ENCODE data around the gene TMEM61. TPM values are rescaled to one million over a fixed set of nuclear protein-coding genes. Genes with fewer than 3 reads are reported as not detected.

Gene TMEM61
- total RNA-seq, 4 donors from 2014 or later: 7.1 to 24.8 (median 8.5) TPM

- Histone ChIP-seq H3K9me3 (no peaks in the 10 kb centered on the region), H3K27me3 (no peaks in the 10 kb centered on the region), H3K4me3 (no peak overlapping the region), H3K4me1 (no peaks in the 10 kb centered on the region), H3K27ac (no peak overlapping the region), H3K36me3 (no peaks in the 10 kb centered on the region)
- intact Hi-C loops (cut with DNase I; ENCODE audit: low total_unique reads): no loop called here
- WGBS, 2 donors (ENCODE audit: low coverage in 1 of 2): 68 to 92% methylated on average over 7 to 12 of the region's 12 CpGs
- in situ Hi-C loops (cut with MboI; ENCODE audit: low pct_ligation_motif_present in 1 of 4, low pct_unique_long_range_greater_than_20kb in 1 of 4, low sequenced_read_pairs in 3 of 4): no loop called here
- no peak for DNase-seq
- TF ChIP-seq CTCF (IDR thresholded peaks at IDR 0.05) (no peak), EP300 (IDR thresholded peaks at IDR 0.05; ENCODE audit: low read depth) (no peak), POLR2A (IDR thresholded peaks at IDR 0.05) (no peak), POLR2AphosphoS5 (IDR thresholded peaks at IDR 0.05) (no peak)
Observed at GRCh38 chr1:55006931-55007330, 26.5 kb downstream of the TMEM61 start.

- Histone ChIP-seq H3K27ac (no peak overlapping the region), H3K9me3 (no peaks in the 10 kb centered on the region), H3K27me3 (no peaks in the 10 kb centered on the region), H3K36me3 (no peaks in the 10 kb centered on the region), H3K4me3 (no peak overlapping the region), H3K4me1 (no peaks in the 10 kb centered on the region)
- intact Hi-C loops (cut with DNase I; ENCODE audit: low total_unique reads) (no loop called here), in situ Hi-C loops (cut with MboI; ENCODE audit: low pct_ligation_motif_present in 1 of 4, low pct_unique_long_range_greater_than_20kb in 1 of 4, low sequenced_read_pairs in 3 of 4) (no loop called here)
- DNase-seq: no peak
- 88% methylated on average over 3 of the region's 3 CpGs; no CpG with 5 or more reads in 1 of the 2 donors for WGBS, 2 donors (ENCODE audit: low coverage in 1 of 2)
- TF ChIP-seq CTCF (IDR thresholded peaks at IDR 0.05): no peak
- TF ChIP-seq POLR2AphosphoS5 (IDR thresholded peaks at IDR 0.05): no peak
- TF ChIP-seq EP300 (IDR thresholded peaks at IDR 0.05; ENCODE audit: low read depth): no peak
- no peak for TF ChIP-seq POLR2A (IDR thresholded peaks at IDR 0.05)
Observed at GRCh38 chr1:55007625-55008024, 27.2 kb downstream of the TMEM61 start.

- TF ChIP-seq CTCF (IDR thresholded peaks at IDR 0.05): no peak
- TF ChIP-seq POLR2AphosphoS5 (IDR thresholded peaks at IDR 0.05): no peak
- no peak for TF ChIP-seq EP300 (IDR thresholded peaks at IDR 0.05; ENCODE audit: low read depth)
- no peak for TF ChIP-seq POLR2A (IDR thresholded peaks at IDR 0.05)
- no peaks in the 10 kb centered on the region for H3K36me3 ChIP-seq
- intact Hi-C loops (cut with DNase I; ENCODE audit: low total_unique reads): no loop called here
- H3K9me3 ChIP-seq: no peaks in the 10 kb centered on the region
- H3K27me3 ChIP-seq: no peaks in the 10 kb centered on the region
- no peaks in the 10 kb centered on the region for H3K4me1 ChIP-seq
- no peak overlapping the region for H3K4me3 ChIP-seq
- in situ Hi-C loops (cut with MboI; ENCODE audit: low pct_ligation_motif_present in 1 of 4, low pct_unique_long_range_greater_than_20kb in 1 of 4, low sequenced_read_pairs in 3 of 4): no loop called here
- no peak overlapping the region for H3K27ac ChIP-seq
- 89% methylated on average over 9 of the region's 9 CpGs; no CpG with 5 or more reads in 1 of the 2 donors for WGBS, 2 donors (ENCODE audit: low coverage in 1 of 2)
- DNase-seq: no peak
Observed at GRCh38 chr1:55010194-55010886, 29.9 kb downstream of the TMEM61 start.

- H3K9me3 ChIP-seq: no peaks in the 10 kb centered on the region
- WGBS, 2 donors (ENCODE audit: low coverage in 1 of 2): 77% methylated on average over 7 of the region's 7 CpGs; no CpG with 5 or more reads in 1 of the 2 donors
- no peaks in the 10 kb centered on the region for H3K36me3 ChIP-seq
- H3K4me3 ChIP-seq: no peak overlapping the region
- DNase-seq: no peak
- intact Hi-C loops (cut with DNase I; ENCODE audit: low total_unique reads) (no loop called here), in situ Hi-C loops (cut with MboI; ENCODE audit: low pct_ligation_motif_present in 1 of 4, low pct_unique_long_range_greater_than_20kb in 1 of 4, low sequenced_read_pairs in 3 of 4) (no loop called here)
- TF ChIP-seq CTCF (IDR thresholded peaks at IDR 0.05) (no peak), POLR2AphosphoS5 (IDR thresholded peaks at IDR 0.05) (no peak), POLR2A (IDR thresholded peaks at IDR 0.05) (no peak), EP300 (IDR thresholded peaks at IDR 0.05; ENCODE audit: low read depth) (no peak)
- H3K4me1 ChIP-seq: no peaks in the 10 kb centered on the region
- H3K27ac ChIP-seq: no peak overlapping the region
- H3K27me3 ChIP-seq: peaks cover 2% of the 10 kb centered on the region
Observed at GRCh38 chr1:55010887-55011217, 30.4 kb downstream of the TMEM61 start.
